ENCODE data around the gene IRAK1BP1.

DNA sequence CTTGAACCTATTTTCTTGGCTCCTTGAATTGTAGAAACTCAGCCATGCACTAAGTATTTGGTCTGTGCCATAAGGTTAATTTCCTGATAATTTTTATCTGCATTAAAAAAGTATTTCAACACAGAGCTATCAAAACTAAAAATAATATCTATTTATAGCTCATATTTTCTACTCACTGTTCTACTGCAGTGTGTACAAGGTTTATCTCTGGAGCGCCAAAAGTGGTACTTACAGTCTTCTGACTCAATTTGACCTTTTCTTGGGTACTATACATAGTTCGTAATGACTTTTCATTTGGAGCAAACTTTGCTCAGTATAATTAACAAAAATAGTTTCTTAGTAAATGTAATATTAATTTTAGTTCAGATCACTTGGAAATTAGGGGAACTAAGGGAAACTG is 69.2 kb downstream of the IRAK1BP1 start:
- TF ChIP-seq, protein P1, sequence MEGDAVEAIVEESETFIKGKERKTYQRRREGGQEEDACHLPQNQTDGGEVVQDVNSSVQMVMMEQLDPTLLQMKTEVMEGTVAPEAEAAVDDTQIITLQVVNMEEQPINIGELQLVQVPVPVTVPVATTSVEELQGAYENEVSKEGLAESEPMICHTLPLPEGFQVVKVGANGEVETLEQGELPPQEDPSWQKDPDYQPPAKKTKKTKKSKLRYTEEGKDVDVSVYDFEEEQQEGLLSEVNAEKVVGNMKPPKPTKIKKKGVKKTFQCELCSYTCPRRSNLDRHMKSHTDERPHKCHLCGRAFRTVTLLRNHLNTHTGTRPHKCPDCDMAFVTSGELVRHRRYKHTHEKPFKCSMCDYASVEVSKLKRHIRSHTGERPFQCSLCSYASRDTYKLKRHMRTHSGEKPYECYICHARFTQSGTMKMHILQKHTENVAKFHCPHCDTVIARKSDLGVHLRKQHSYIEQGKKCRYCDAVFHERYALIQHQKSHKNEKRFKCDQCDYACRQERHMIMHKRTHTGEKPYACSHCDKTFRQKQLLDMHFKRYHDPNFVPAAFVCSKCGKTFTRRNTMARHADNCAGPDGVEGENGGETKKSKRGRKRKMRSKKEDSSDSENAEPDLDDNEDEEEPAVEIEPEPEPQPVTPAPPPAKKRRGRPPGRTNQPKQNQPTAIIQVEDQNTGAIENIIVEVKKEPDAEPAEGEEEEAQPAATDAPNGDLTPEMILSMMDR (IDR thresholded peaks at IDR 0.05; ENCODE audit: insufficient read depth, low read length, poor library complexity, severe bottlenecking), result no peak
- TF ChIP-seq EZH2phosphoT487 (conservative IDR thresholded peaks at IDR 0.05; ENCODE audit: low read length), result no peak

All from SU-DHL-6 (cell line).